ENCODE data around the gene B3GNT2. TPM values are rescaled to one million over a fixed set of nuclear protein-coding genes. Genes with fewer than 3 reads are reported as not detected.
A peak's percentile ranks its signal among the peaks of the same experiment; 100 is the strongest.
"Not testable (repeated sequence)": the region's sequence is repeated elsewhere in the genome, so short reads cannot be mapped to it uniquely, and the experiment has no call there.

Gene B3GNT2
- polyA plus RNA-seq (2011; rRNA removed), result 9.4 and 12.0 TPM in 2 replicates
- 6.9 and 9.7 TPM in 2 replicates for polyA minus RNA-seq (2011; rRNA and poly(A)+ RNA removed)

GRCh38 chr2:62195421-62196277 is at the start of gene B3GNT2:
Gene B3GNT2 (plus strand): TSS chr2:62196115. CDS start chr2:62222221, 26,106 bp downstream.
- H3K27me3 ChIP-seq (ENCODE audit: control insufficient read depth, insufficient read depth, low read length), result no peaks in the 10 kb centered on the region
- peak within 1 kb of the TSS; percentile 96 for H3K4me3 ChIP-seq (ENCODE audit: low read depth, low read length)
- POLR2A ChIA-PET, result no interaction called here
- no peaks in the 10 kb centered on the region for H3K36me3 ChIP-seq (ENCODE audit: control insufficient read depth, insufficient read depth, low read length)
- TF ChIP-seq CTCF (IDR thresholded peaks at IDR 0.05; ENCODE audit: insufficient read depth, low read depth, low read length), result no peak
- CTCF ChIA-PET, result interaction anchor here (1.1 kb wide), 1 partner anchor 215 kb away, joined by 4 read pairs; no protein-coding TSS in a partner anchor
- DNase-seq (ENCODE audit: low read depth), result no peak

- POLR2A ChIA-PET, result not testable (repeated sequence)
These were observed 49.1 kb upstream of the B3GNT2 start for GRCh38 chr2:62146790-62147189.

GRCh38 chr2:62147610-62148301 is 48.2 kb upstream of the B3GNT2 start:
- no peak for DNase-seq (ENCODE audit: low read depth)
- CTCF ChIA-PET, result interaction anchor here (0.6 to 1.4 kb wide), 2 partner anchors 17 to 627 kb away, joined by 3 read pairs; no protein-coding TSS in a partner anchor
- H3K27me3 ChIP-seq (ENCODE audit: control insufficient read depth, insufficient read depth, low read length), result no peaks in the 10 kb centered on the region
- no peak overlapping the region for H3K4me3 ChIP-seq (ENCODE audit: low read depth, low read length)
- no peaks in the 10 kb centered on the region for H3K36me3 ChIP-seq (ENCODE audit: control insufficient read depth, insufficient read depth, low read length)
- no peak for TF ChIP-seq CTCF (IDR thresholded peaks at IDR 0.05; ENCODE audit: insufficient read depth, low read depth, low read length)
- POLR2A ChIA-PET, result no interaction called here

More at GRCh38 chr2:62146790-62147189, 49.1 kb upstream of the B3GNT2 start:
- CTCF ChIA-PET; H3K4me3 ChIP-seq (ENCODE audit: low read depth, low read length); H3K27me3 ChIP-seq (ENCODE audit: control insufficient read depth, insufficient read depth, low read length); DNase-seq (ENCODE audit: low read depth); H3K36me3 ChIP-seq (ENCODE audit: control insufficient read depth, insufficient read depth, low read length): not testable (repeated sequence)

GRCh38 chr2:62149708-62150107 is 46.2 kb upstream of the B3GNT2 start:
- CTCF ChIA-PET, result interaction anchor here (0.7 to 0.8 kb wide), 2 partner anchors 12 to 262 kb away, joined by 3 read pairs; no protein-coding TSS in a partner anchor
- peak; percentile 65 for DNase-seq (ENCODE audit: low read depth)
- no peak for TF ChIP-seq CTCF (IDR thresholded peaks at IDR 0.05; ENCODE audit: insufficient read depth, low read depth, low read length)
- Histone ChIP-seq H3K27me3 (ENCODE audit: control insufficient read depth, insufficient read depth, low read length) (no peaks in the 10 kb centered on the region), H3K36me3 (ENCODE audit: control insufficient read depth, insufficient read depth, low read length) (no peaks in the 10 kb centered on the region), H3K4me3 (ENCODE audit: low read depth, low read length) (no peak overlapping the region)
- POLR2A ChIA-PET, result no interaction called here

GRCh38 chr2:62150597-62151305 is 45.2 kb upstream of the B3GNT2 start:
- no peak for DNase-seq (ENCODE audit: low read depth)
- Histone ChIP-seq H3K36me3 (ENCODE audit: control insufficient read depth, insufficient read depth, low read length) (no peaks in the 10 kb centered on the region), H3K27me3 (ENCODE audit: control insufficient read depth, insufficient read depth, low read length) (no peaks in the 10 kb centered on the region), H3K4me3 (ENCODE audit: low read depth, low read length) (no peak overlapping the region)
- ChIA-PET CTCF (no interaction called here), POLR2A (no interaction called here)
- no peak for TF ChIP-seq CTCF (IDR thresholded peaks at IDR 0.05; ENCODE audit: insufficient read depth, low read depth, low read length)

All from BJ (cell line).